Measurements from ENCODE around the gene VASN.
"Not testable (repeated sequence)": the region's sequence is repeated elsewhere in the genome, so short reads cannot be mapped to it uniquely, and the experiment has no call there.

The VASN gene

GRCh38 chr16:4337540-4338088 lies 34.0 kb upstream of the VASN start:
- DNase-seq (ENCODE audit: low spot score) = no peak

DNA sequence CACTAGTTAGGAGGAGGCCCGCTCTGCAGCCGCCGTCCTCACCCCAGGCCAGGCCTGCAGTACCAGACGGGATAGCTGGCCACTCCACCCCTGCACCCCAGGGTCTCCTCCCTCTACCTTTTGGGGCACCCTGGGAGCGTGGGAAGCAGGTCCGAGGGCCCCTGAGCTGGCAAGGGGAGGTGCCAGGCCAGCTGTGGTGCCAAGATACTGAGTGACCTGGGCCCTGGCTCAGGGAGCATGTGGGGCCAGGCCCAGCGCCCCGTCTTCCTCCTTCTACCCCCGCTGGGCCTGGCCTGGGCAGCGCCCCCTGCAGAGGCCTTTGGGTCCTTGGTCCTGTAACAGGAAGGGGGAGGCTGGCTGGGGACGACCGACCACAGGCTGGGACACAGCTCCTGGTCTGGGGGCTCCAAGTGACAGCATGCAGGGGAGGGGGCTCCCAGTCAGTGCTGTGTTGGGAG lies 33.5 kb upstream of the VASN start:
- DNase-seq (ENCODE audit: low spot score) = no peak

DNA sequence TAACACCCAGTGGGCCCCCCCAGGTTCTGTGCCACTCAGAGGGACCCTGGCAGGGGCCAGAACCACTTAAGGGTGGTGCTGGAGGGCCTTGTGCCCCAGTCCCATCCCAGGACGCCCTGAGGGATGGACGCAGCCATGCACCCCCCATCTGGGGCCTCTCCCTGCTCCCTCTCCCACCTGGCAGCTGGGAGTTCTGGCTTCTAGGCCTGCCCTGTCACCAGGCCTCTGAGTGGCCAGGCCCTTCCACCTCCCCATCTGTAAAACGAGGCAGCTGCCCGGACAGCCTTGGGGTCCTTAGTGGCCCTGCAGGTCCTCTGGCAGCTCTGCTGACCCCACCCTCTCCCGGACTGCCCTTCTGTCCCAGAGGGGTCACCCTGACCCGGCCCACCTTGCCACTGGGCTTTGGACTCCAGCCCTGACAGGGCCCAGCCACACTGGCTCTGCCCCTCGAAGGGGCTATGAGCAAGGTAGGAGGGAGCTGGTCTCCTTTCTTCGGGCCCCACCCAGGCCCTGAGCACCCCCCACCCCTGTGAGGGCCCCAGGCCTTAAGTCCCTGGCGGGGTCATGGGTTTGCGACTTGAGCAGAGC lies 32.8 kb upstream of the VASN start:
- DNase-seq (ENCODE audit: low spot score) = no peak

GRCh38 chr16:4339455-4339854 lies 32.2 kb upstream of the VASN start:
- no peak for DNase-seq (ENCODE audit: low spot score)

GRCh38 chr16:4339909-4340308 lies 31.7 kb upstream of the VASN start:
- DNase-seq (ENCODE audit: low spot score) = no peak

DNA sequence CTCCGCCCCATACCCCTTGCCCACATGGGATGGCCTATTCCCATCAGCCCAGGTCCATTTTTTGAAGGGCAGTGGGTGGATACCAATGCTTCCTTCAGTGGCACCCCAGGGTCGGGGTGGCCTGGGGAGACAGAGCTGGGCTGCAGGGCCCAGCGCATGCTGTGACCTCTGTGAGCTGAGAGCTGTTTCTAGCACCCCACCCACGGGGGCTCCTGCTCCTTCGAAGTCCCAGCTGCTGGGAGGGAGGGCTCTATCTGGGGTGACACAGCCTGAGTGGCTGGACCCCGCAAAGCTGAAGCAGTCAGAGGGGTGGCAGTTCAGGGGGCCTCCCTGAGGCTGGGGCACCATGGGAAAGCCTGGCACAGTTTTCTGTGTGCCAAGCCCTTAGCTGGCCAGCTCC lies 31.2 kb upstream of the VASN start:
- no peak for DNase-seq (ENCODE audit: low spot score)

DNA sequence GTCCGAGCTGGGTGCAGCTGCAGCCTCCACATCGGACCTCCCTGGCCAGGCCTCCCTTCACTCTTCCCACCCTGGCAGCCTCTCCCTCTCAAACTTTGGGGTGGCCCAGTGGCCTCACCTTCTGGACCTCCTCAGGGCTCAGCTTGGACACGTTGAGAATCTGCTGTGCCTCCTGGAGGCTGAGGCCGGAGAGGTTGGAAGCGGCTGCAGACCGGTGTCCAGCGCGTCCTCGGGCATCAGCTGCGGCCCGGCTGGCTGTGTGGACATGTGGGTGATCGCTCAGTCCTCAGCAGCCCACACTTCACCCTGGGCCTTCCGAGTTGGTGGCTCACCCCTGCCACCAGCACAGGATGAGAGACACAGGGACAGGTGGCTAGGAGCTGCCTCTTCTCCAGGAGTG lies 30.4 kb upstream of the VASN start:
- DNase-seq (ENCODE audit: low spot score) = no peak

DNA sequence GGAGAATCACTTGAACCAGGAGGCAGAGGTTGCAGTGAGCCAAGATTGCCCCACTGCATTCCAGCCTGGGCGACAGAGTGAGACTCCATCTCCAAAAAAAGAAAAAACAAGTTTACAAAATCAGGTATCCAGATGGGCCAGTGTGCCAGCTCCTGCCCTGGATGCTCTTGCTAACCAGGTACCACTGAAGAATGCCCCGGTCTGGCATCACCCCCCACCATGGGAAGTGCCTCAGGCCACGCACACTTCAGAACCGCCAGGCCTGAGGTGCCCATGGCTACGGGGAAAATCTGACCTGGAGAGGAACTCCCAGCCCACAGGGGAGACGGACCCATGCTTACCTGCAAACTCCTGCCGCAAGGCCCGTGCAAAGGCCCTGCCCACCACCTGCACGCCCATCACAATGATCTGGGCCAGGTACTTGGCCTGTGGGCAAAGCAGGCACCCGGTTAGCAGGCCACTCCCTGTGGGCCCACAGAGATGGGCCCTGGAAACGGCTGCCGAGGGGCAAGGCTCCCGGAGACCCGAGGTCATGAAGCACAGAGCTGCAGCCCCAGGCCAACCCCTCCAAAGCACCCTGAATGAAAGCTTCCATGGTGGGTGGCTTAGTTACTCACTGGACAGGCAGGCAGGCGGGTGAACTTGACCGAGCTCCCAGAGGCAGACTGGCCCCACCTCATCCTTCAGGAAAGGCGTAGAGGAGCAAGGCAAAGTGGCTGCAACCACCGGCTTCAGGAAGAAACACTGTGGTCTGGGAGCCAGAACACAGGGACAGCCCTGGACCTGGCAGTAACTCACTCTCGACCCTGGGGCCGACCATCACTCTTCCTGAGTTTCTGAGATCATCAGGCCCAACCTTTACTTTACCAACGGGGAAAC lies 28.5 kb upstream of the VASN start:
- no peak for DNase-seq (ENCODE audit: low spot score)

- DNase-seq (ENCODE audit: low spot score) = not testable (repeated sequence)
Measured at GRCh38 chr16:4344300-4344982, 27.2 kb upstream of the VASN start.

- DNase-seq (ENCODE audit: low spot score) = no peak
Measured at GRCh38 chr16:4344983-4345835, 26.4 kb upstream of the VASN start.

DNA sequence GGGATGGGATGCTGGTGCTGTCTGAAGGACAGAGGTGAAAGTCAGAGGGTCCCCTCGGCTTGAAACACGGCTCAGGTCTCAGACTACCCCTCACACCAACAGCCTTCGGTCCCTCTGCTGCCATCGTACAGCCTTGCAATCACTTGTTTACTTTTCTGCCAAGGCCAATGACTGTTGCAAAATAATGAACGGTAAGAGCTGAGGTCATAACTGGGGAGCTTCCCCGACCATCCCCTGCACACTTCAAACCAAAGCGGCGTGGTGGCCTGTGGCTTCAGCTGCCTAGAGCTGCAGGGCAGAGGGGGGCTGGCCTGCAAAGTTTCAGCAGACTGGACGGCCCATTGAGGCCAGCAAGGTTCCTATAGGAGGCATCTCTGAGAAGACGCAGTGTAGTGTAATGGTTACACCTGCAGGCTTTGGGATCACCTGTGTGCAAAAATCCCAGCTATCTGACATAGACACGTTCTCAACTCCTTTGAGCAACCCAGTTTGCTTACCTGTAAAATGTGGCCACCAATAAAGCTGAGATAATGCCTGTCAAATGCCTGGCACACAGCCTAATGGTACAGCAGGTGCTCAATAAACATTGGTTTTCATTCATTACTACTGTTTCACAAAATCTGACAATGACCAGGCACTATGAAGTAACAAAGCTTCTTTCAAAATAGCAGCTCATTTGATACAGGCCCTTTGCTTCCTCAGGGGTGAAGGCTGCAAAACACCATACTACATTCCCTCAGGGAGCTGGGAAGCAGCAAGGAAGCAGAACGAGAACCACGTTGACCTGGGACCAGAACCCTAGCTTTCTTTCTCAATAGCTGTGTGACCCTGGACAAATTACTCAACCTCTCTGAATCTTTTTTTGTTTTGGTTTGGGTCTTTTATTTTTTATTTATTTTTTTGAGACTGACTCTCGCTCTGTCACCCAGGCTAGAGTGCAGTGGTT lies 25.5 kb upstream of the VASN start:
- peak; percentile 89 for DNase-seq (ENCODE audit: low spot score)

DNA sequence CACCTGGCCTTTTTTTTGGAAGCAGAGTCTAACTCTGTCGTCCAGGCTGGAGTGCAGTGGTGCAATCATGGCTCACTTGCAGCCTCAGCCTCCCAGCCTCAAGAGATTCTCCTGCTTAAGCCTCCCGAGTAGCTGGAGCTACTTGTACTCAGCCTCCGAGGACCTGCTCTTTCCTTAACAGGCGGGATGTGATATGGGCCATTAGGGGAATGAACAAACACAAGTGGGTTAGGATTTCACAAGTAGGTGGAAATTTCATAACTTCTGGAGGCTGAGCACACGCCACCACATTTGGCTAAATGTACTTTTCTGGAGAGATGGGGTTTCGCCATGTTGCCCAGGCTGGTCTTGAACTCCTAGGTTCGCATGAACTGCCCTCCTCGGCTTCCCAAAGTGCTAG lies 24.6 kb upstream of the VASN start:
- DNase-seq (ENCODE audit: low spot score) = no peak

GRCh38 chr16:4347765-4348509 lies 23.7 kb upstream of the VASN start:
- DNase-seq (ENCODE audit: low spot score) = no peak

GRCh38 chr16:4349332-4349731 lies 22.3 kb upstream of the VASN start:
- DNase-seq (ENCODE audit: low spot score) = no peak

DNA sequence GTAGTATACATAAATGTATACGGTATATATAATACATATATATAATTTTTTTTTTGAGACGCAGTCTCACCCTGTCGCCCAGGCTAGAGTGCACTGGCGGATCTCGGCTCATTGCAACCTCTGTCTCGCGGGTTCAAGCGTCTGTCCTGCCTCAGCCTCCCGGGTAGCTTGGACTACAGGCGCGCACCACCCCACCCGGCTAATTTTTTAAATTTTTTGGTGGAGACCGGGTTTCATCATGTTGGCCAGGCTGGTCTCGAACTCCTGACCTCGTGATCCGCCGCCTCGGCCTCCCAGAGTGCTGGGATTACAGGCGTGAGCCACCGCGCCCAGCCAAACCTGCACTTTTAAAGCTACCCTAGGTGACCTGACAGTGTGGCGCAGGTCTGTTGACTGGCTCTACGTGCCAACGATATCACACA lies 21.3 kb upstream of the VASN start:
- no peak for DNase-seq (ENCODE audit: low spot score)

GRCh38 chr16:4350787-4351659 lies 20.6 kb upstream of the VASN start, which contains the start of gene PAM16:
TSS of gene PAM16 (minus strand) at chr16:4351321. CDS start at chr16:4351234, 87 bp downstream.
- peak; percentile 92 for DNase-seq (ENCODE audit: low spot score)

DNA sequence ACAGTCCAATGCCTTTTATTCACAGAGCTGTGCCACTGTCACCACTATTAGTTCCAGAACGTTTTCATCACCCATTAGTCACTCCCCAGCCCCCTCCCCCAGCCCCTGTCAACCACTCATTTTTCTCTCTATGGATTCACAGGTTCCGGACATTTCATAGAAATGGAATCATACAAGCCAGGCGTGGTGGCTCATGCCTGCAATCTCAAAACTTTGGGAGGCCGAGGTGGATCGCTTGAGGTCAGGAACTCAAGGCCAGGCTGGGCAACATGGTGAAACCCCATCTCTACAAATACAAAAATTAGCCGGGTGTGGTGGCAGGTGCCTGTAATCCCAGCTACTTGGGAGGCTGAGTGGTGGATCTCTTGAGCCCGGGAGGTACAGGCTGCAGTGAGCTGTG lies 19.8 kb upstream of the VASN start:
- DNase-seq (ENCODE audit: low spot score) = no peak

- no peak for DNase-seq (ENCODE audit: low spot score)
Measured at GRCh38 chr16:4352843-4353242, 18.8 kb upstream of the VASN start.

DNA sequence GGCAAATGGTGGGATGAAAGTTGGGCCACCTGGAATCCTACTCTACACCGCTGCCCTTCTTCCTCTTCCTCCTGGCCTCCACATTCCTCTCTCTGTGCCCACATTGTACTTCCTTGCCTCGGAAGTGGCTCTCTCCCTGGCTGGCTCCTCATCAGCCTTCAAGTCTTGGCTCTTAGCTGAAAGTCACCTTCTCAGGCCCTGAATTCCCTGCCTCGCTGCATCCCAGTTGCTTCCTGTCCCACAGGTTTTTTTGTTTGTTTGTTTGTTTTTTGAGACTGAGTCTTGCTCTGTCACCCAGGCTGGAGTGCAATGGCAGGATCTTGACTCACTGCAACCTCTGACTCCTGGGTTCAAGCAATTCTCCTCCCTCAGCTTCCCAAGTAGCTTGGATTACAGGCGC lies 18.0 kb upstream of the VASN start:
- no peak for DNase-seq (ENCODE audit: low spot score)

Data from HuH-7.5 (cell line).